ENCODE data around the gene HNRNPA2B1. TPM values are rescaled to one million over a fixed set of nuclear protein-coding genes. Genes with fewer than 3 reads are reported as not detected.
A peak's percentile ranks its signal among the peaks of the same experiment; 100 is the strongest.
"Not testable (repeated sequence)": the region's sequence is repeated elsewhere in the genome, so short reads cannot be mapped to it uniquely, and the experiment has no call there.

HNRNPA2B1 gene
- total RNA-seq, 2 experiments from 2014 or later, result 649 to 781 TPM

DNA sequence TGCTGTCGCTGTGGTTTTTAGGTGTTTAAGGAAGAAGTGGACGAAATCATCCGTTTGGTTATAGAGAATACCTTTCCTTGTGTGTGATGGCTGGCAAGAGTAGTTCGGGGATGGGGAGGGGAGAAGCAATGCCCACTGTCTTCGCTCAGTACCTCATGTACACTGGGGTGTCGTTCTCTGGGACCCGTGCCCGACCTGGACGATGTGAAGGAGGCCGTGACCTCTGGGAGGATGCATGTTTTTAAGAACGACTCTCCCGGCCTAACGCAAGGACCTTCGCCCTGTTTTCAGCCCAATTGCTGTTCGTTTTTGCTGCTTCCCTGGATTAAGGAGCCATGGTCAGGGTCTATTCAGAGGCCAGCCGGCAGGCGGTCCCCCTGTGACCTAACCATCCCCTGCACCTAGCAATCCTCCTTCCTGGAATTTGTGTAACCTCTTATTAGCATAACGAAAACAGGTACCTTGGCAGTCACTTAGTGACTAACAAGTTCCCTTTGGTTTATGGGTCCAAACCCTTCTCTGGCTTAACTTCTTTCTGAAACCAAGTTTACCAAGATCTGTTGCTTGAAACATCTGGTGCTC, 47.2 kb downstream of the HNRNPA2B1 start:
- DNase-seq, result no peak

DNA sequence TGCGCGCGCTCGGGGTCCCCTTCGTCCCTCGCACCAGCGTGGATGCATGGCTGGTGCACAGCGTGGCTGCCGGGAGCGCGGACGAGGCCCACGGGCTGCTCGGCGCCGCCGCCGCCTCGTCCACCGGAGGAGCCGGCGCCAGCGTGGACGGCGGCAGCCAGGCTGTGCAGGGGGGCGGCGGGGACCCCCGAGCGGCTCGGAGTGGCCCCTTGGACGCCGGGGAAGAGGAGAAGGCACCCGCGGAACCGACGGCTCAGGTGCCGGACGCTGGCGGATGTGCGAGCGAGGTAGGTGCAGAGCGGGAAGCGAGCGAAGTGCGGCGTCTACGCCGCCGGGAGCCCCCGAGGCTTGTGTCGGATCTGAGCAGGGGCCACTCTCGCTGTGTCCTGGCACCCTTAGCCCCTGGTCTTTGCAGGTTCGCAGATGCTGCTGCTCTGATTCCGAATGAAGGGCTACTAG, 47.7 kb downstream of the HNRNPA2B1 start:
- not testable (repeated sequence) for H3K9me3 Mint-ChIP-seq; H3K27me3 Mint-ChIP-seq; H3K36me3 Mint-ChIP-seq (ENCODE audit: low read depth)
- Mint-ChIP-seq H3K27ac (peak overlapping the region; percentile 91), H3K4me1 (peaks cover 68% of the 10 kb centered on the region), H3K4me3 (peak overlapping the region; percentile 88)
- peak; percentile 41 for DNase-seq
- CTCF ChIA-PET, result interaction anchor here (1.2 to 3.6 kb wide), 6 partner anchors 9 to 290 kb away, joined by 3 to 17 read pairs (median 6); no protein-coding TSS in a partner anchor
- POLR2A ChIA-PET, result interaction anchor here (1.1 to 1.5 kb wide), 2 partner anchors 36 to 47 kb away, joined by 3 to 10 read pairs; no protein-coding TSS in a partner anchor

More for the DNA sequence above, 47.2 kb downstream of the HNRNPA2B1 start:
- ChIA-PET POLR2A (no interaction called here), CTCF (interaction anchor here (1.4 to 3.2 kb wide), 2 partner anchors 14 to 291 kb away, joined by 4 to 16 read pairs; no protein-coding TSS in a partner anchor)
- H3K27me3 Mint-ChIP-seq, result no peaks in the 10 kb centered on the region
- peaks cover 74% of the 10 kb centered on the region for H3K4me1 Mint-ChIP-seq
- H3K9me3 Mint-ChIP-seq, result no peaks in the 10 kb centered on the region
- peak overlapping the region; percentile 88 for H3K4me3 Mint-ChIP-seq
- H3K27ac Mint-ChIP-seq, result peak overlapping the region; percentile 91
- H3K36me3 Mint-ChIP-seq (ENCODE audit: low read depth), result peaks cover 6% of the 10 kb centered on the region

DNA sequence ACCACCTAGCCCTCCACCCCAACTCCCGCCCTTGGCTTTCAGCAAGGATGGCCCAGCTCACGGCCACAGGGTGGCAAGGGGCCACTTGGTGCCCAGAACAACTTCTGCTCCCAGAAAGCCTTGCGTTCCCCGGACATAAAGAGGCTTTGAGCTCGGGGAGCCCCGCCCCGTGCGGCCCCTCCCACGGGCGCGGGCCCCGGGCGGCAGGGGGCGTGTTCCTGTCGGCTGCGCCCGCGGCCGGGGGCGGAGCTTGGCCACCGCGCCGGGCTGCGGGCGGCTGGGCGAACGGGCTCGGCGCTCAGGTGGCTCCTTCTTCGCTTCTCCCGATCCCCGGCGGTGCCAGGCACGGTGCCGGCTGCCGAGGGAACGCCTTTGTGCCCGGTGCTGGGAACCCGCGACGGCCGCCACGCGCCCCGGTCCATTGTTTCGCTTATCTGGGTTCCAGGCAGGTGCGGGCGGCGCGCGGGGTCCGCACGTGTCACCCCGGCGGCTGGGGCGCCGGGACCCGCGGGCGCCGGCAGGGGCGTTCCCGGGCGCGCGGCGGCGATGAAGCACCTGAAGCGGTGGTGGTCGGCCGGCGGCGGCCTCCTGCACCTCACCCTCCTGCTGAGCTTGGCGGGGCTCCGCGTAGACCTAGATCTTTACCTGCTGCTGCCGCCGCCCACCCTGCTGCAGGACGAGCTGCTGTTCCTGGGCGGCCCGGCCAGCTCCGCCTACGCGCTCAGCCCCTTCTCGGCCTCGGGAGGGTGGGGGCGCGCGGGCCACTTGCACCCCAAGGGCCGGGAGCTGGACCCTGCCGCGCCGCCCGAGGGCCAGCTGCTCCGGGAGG, 48.4 kb downstream of the HNRNPA2B1 start, which contains the start of gene NFE2L3:
Gene NFE2L3 (plus strand): TSS at position 246 of the 829 bp plus-strand sequence. CDS start 301 bp downstream, at position 547.
- Mint-ChIP-seq H3K27ac (peak within 1 kb of the TSS; percentile 98), H3K4me3 (peak within 1 kb of the TSS; percentile 90), H3K27me3 (no peaks in the 10 kb centered on the region), H3K36me3 (ENCODE audit: low read depth) (no peaks in the 10 kb centered on the region), H3K4me1 (peaks cover 62% of the 10 kb centered on the region), H3K9me3 (no peaks in the 10 kb centered on the region)
- POLR2A ChIA-PET, result interaction anchor here (1.1 to 1.5 kb wide), 2 partner anchors 37 to 47 kb away, joined by 3 to 10 read pairs; no protein-coding TSS in a partner anchor
- peak; percentile 85 for DNase-seq
- CTCF ChIA-PET, result interaction anchor here (0.6 to 3.6 kb wide), 15 partner anchors 9 to 290 kb away, joined by 3 to 17 read pairs (median 4); no protein-coding TSS in a partner anchor

DNA sequence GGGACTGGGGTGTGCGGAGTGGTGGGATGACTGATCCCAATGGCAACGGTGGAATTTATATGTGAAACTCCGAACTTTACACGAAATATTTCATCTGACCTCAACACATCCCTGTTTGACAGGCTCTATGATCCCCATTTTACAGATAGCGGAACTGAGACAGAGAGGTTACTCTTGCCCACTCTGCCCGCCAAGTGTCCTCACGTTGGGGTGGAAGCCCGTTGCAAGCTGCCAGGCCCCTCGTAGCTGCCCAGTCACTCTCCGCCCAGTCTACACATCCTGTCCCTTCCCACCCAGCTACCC, 48.9 kb downstream of the HNRNPA2B1 start:
- POLR2A ChIA-PET, result interaction anchor here (1.5 kb wide), 1 partner anchor 48 kb away, joined by 10 read pairs; no protein-coding TSS in a partner anchor
- no peaks in the 10 kb centered on the region for H3K9me3 Mint-ChIP-seq
- peaks cover 56% of the 10 kb centered on the region for H3K4me1 Mint-ChIP-seq
- CTCF ChIA-PET, result interaction anchor here (0.5 to 3.6 kb wide), 16 partner anchors 9 to 289 kb away, joined by 3 to 17 read pairs (median 4); no protein-coding TSS in a partner anchor
- DNase-seq, result no peak
- no peaks in the 10 kb centered on the region for H3K36me3 Mint-ChIP-seq (ENCODE audit: low read depth)
- peak overlapping the region; percentile 90 for H3K4me3 Mint-ChIP-seq
- H3K27me3 Mint-ChIP-seq, result no peaks in the 10 kb centered on the region
- peak overlapping the region; percentile 98 for H3K27ac Mint-ChIP-seq

DNA sequence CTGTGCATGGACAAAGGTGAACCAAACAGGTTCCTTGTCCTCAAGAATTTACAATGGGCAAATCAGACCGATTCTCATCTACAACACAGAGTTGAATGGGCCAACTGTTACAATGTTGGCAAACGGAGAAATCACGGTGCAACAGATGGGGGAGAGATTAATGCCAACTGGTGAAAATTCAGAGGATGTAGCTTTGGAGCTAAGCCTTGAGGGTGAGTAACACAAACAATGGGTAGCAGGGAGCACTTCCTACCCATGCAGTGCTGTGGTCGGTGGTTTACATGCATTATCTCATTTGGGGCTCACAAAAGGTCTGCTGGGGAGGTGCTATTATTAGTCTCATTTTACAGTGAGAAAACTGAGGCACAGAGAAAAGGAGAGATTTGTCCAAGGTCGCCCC, 49.5 kb downstream of the HNRNPA2B1 start:
- H3K9me3 Mint-ChIP-seq, result no peaks in the 10 kb centered on the region
- no peaks in the 10 kb centered on the region for H3K27me3 Mint-ChIP-seq
- ChIA-PET CTCF (interaction anchor here (0.5 to 3.6 kb wide), 9 partner anchors 10 to 258 kb away, joined by 3 to 17 read pairs (median 4); no protein-coding TSS in a partner anchor), POLR2A (no interaction called here)
- peak overlapping the region; percentile 90 for H3K4me3 Mint-ChIP-seq
- peak overlapping the region; percentile 98 for H3K27ac Mint-ChIP-seq
- H3K4me1 Mint-ChIP-seq, result peaks cover 51% of the 10 kb centered on the region
- H3K36me3 Mint-ChIP-seq (ENCODE audit: low read depth), result no peaks in the 10 kb centered on the region
- no peak for DNase-seq

DNA sequence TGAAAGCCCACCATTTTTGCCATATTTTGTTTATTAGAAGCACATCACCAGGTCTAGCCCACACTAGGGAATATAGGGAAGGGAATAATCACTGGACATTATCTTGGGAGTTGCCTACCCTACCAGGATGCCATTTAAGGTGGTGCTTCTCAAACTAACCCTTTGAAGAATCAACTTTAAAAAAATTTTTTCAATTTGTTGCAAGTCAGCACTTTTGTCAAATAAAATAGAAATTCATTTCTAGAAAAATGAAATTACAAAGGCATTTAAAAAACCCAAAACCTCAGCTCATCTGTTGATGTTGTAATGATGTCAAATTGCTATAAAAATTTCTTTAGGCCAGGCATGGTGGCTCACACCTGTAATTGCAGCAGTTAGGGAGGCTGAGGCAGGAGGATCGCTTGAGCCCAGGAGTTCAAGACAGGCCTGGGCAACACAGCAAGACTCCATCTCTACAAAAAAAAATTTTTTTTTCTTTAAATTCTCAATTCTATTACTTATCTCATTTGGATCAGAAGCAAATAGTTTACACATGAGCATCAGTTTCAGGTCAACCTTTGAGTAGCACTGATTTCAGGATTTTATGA, 51.1 kb downstream of the HNRNPA2B1 start:
- CTCF ChIA-PET, result interaction anchor here (3.6 kb wide), 1 partner anchor 12 kb away, joined by 17 read pairs; no protein-coding TSS in a partner anchor
- Mint-ChIP-seq H3K4me1 (peaks cover 35% of the 10 kb centered on the region), H3K9me3 (no peaks in the 10 kb centered on the region), H3K4me3 (no peak overlapping the region), H3K27ac (no peak overlapping the region), H3K36me3 (ENCODE audit: low read depth) (no peaks in the 10 kb centered on the region), H3K27me3 (no peaks in the 10 kb centered on the region)
- DNase-seq, result no peak
- POLR2A ChIA-PET, result no interaction called here

DNA sequence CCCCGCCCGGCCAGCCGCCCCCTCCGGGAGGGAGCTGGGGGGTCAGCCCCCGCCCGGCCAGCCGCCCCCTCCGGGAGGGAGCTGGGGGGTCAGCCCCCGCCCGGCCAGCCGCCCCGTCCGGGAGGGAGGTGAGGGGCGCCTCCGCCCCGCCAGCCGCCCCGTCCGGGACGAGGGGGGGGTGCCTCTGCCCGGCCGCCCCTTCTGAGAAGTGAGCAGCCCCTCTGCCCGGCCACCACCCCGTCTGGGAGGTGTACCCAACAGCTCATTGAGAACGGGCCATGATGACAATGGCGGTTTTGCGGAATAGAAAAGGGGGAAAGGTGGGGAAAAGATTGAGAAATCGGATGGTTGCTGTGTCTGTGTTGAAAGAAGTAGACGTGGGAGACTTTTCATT, 52.2 kb downstream of the HNRNPA2B1 start:
- DNase-seq; H3K4me3 Mint-ChIP-seq; H3K27ac Mint-ChIP-seq; H3K36me3 Mint-ChIP-seq (ENCODE audit: low read depth); H3K9me3 Mint-ChIP-seq; POLR2A ChIA-PET; H3K27me3 Mint-ChIP-seq: not testable (repeated sequence)
- H3K4me1 Mint-ChIP-seq, result peaks cover 23% of the 10 kb centered on the region
- CTCF ChIA-PET, result interaction anchor here (0.7 kb wide), 1 partner anchor 252 kb away, joined by 3 read pairs; no protein-coding TSS in a partner anchor

DNA sequence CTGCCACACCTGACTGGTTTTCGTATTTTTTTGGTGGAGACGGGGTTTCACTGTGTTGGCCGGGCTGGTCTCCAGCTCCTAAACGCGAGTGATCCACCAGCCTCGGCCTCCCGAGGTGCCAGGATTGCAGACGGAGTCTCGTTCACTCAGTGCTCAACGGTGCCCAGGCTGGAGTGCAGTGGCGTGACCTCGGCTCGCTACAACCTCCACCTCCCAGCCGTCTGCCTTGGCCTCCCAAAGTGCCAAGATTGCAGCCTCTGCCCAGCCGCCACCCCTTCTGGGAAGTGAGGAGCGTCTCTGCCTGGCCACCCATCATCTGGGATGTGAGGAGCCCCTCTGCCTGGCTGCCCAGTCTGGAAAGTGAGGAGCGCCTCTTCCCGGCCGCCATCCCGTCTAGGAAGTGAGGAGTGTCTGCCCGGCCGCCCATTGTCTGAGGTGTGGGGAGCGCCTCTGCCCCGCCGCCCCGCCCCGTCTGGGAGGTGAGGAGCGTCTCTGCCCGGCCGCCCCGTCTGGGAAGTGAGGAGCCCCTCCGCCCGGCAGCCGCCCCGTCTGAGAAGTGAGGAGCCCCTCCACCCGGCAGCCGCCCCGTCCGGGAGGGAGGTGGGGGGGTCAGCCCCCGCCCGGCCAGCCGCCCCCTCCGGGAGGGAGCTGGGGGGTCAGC, 52.8 kb downstream of the HNRNPA2B1 start:
- H3K27me3 Mint-ChIP-seq; CTCF ChIA-PET; DNase-seq; H3K9me3 Mint-ChIP-seq; POLR2A ChIA-PET; H3K4me3 Mint-ChIP-seq; H3K36me3 Mint-ChIP-seq (ENCODE audit: low read depth); H3K27ac Mint-ChIP-seq: not testable (repeated sequence)
- H3K4me1 Mint-ChIP-seq, result peaks cover 19% of the 10 kb centered on the region

DNA sequence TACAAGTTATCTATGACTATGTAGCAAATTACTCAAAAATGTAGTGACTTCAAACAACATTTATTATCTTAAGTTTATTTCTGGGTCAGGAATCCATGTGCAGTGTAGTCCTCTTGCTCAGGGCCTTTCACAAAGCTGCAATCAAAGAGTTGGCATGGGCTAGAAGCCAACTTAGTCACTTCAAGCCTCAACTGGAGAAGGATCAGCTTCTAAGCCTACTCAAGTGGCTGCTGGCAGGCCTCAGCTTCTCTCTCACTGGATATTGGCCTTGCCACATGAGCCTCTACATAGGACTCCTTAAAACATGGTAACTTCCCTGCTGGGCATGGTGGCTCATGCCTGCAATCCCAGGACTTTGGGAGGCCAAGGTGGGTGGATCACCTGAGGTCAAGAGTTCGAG, 53.5 kb downstream of the HNRNPA2B1 start:
- Mint-ChIP-seq H3K27ac (no peak overlapping the region), H3K9me3 (no peaks in the 10 kb centered on the region), H3K4me3 (no peak overlapping the region), H3K27me3 (peaks cover 4% of the 10 kb centered on the region), H3K4me1 (peaks cover 19% of the 10 kb centered on the region), H3K36me3 (ENCODE audit: low read depth) (no peaks in the 10 kb centered on the region)
- CTCF ChIA-PET, result no interaction called here
- POLR2A ChIA-PET, result no interaction called here
- DNase-seq, result no peak

DNA sequence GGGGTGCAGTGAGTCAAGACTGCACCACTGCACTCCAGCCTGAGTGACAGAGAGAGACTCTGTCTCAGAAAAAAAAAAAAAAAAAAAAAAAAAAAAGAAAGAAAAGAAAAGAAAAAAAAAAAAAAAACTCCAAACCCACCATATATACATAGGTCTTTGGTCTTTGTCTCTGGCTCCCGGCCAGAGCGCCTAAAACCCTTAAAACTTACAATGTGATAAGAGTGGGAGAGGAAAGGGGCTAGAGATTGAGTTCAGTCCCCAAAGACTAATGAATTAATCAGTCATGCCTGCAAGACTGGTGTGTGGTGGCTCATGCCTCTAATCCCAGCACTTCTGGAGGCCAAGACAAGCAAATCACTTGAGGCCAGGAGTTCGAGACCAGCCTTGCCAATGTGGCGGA, 55.3 kb downstream of the HNRNPA2B1 start:
- H3K9me3 Mint-ChIP-seq, result no peaks in the 10 kb centered on the region
- no peak overlapping the region for H3K4me3 Mint-ChIP-seq
- DNase-seq, result no peak
- ChIA-PET POLR2A (no interaction called here), CTCF (no interaction called here)
- no peak overlapping the region for H3K27ac Mint-ChIP-seq
- peaks cover 4% of the 10 kb centered on the region for H3K27me3 Mint-ChIP-seq
- peaks cover 3% of the 10 kb centered on the region for H3K4me1 Mint-ChIP-seq
- no peaks in the 10 kb centered on the region for H3K36me3 Mint-ChIP-seq (ENCODE audit: low read depth)

DNA sequence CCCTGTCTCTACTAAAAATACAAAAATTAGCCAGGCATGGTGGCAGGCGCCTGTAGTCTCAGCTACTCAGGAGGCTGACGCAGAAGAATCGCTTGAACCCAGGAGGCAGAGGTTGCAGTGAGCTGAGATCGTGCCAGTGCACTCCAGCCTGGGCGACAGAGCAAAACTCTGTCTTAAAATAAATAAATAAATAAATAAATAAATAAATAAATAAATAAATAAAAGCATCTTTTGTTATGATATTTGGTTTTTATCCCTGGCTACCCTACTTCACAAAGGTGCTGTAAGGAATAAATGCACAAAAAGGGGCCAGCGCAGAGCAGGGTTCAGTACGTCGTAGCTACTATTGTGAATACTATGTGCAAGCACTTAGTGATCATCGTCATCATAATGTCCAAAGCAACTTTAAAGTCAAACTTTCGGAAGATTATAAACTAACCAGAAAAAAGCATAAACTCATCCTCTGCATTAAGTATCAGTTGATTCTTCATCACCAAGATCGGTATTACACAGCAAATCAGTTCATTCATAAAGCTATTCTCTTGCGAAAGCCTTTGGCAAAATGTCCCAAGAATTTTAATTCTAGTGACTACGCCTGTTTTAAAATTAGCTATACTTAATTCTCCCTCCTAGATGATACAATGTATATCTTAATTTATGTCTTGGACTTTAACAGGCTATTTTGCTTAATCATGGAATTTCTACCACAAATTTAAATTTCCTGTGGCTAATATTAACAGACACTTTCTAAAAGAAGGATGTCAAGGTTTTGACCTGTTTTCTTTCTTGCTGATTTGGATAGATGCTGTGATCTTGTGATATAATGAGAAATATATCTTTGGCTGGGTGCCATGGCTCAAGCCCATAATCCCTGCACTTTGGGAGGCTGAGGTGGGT, 56.1 kb downstream of the HNRNPA2B1 start:
- ChIA-PET CTCF (interaction anchor here (0.9 to 2.6 kb wide), 2 partner anchors 12 to 16 kb away, joined by 4 to 6 read pairs; no protein-coding TSS in a partner anchor), POLR2A (no interaction called here)
- Mint-ChIP-seq H3K27me3 (peaks cover 4% of the 10 kb centered on the region), H3K4me3 (no peak overlapping the region), H3K27ac (no peak overlapping the region), H3K4me1 (no peaks in the 10 kb centered on the region), H3K9me3 (no peaks in the 10 kb centered on the region), H3K36me3 (ENCODE audit: low read depth) (no peaks in the 10 kb centered on the region)
- DNase-seq, result no peak

Measured in activated CD4-positive, alpha-beta T cell treated with anti-CD3 and anti-CD28 coated beads, Interleukin-2, amount 10 ng/mL, durations not matched to agents 7 days and 5 days (primary cell).